CD4-positive, alpha-beta T cell treated with Interleukin-17A for 4 hours (primary cell): ENCODE data around the gene MEDAG.

Experiments used
- DNase-seq: peaks from one replicate; pipeline ENCODE4 v3.0.0-alpha.2; 2020; ENCODE audit warnings: mixed read lengths

The MEDAG gene

DNA sequence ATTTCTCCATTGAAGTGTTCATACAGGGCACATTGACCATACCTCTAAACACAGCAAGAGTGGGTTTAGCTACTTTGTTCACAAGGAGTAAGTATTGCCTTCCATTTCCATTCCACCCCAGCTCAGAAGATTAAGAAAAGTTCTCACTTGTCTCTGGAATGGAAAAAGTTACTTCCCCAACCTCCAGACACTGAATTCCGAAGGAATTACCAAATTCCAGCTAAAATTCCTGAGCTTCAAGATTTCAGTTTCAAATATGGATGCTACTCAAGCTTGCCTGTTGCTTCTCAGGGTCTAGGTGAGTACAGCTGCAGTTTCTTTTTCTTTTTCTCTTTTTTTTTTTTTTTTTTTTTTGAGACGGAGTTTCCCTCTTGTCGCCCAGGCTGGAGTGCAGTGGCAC lies 60.0 kb downstream of the MEDAG start:
- DNase-seq: no peak

DNA sequence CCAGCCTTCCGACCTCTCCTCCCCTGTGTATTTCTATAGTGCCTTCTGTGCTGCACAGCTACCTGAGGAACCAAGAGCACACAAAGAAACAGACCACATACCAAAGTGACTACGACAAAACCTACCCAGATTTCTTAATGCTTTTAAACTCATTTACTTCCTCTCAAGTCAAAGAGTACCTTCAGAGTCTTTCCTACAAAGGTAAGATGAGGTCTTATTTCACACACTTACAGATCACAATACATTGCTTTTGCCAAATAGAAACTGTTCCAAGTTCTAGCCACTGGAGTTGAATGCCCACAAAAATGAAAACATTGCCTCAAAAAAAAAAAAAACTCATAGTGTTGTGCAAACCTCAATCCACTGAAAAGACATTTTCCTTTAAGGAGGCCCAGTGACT lies 62.8 kb downstream of the MEDAG start:
- no peak for DNase-seq

DNA sequence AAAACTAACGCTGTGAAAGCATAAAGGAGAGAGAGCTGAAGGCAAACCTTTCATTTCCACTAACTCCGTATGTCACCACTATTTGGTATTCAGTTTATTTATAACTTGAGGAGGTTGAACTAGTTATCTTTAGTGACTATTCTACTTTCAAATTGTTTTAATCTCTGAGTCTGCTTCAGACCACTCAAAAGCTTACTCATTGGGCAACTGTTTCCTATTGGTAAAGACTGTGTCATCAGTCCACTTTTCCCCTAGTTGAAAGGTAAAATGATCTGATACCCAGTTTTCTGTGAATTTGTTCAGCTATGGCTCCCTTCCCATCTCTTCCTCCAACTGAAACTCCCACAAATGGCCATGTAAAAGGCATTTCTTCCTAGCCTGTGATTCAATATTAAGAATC lies 65.5 kb downstream of the MEDAG start:
- no peak for DNase-seq

DNA sequence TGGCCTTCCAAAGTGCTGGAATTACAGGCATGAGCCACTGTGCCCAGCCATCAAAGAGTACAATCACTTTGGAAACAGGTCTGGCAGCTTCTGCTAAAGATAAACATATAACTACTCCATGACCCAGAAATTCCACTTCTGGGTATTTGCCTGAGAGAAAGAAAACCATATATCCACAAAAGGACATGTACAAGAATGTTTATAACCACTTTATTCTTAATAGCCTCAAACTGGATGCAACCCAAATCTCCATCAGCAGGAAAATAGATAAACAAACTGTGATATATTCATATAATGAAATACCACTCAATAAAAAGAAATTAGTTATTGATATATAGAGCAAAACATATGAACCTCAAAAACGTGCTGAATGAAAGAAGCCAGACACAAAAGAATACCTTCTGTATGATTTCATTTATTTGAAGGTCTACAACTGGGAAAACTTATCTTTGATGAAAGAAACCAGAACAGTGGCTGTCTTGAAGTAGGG lies 66.9 kb downstream of the MEDAG start:
- DNase-seq: no peak

DNA sequence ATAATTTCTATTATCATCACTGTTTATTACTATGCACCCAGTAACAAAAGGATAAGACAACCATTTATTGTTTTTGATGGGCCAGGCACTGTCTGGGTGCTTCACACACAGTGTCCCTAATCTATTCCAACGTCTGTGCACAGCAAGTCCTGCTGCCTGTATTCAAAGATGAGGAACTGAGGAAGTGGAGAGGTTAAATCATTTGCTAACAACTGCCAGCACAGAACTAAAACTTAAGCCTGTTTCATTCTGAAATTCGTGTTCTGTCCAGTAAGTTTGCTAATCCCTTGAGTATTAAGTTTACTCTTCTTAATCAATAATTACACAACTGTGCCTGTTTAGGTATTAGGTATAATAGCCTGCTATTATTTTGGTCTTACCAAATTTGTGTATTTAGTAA lies 68.3 kb downstream of the MEDAG start:
- DNase-seq: no peak
